ENCODE results near the gene B4GALT3. TPM values are rescaled to one million over a fixed set of nuclear protein-coding genes. Genes with fewer than 3 reads are reported as not detected.

Gene B4GALT3
- total and polyA plus RNA-seq, 9 of the 15 experiments (the other 6 are each of a cell fraction or from before 2014, with no cell fraction given) = 31.2 to 103 (median 46.1) TPM

DNA sequence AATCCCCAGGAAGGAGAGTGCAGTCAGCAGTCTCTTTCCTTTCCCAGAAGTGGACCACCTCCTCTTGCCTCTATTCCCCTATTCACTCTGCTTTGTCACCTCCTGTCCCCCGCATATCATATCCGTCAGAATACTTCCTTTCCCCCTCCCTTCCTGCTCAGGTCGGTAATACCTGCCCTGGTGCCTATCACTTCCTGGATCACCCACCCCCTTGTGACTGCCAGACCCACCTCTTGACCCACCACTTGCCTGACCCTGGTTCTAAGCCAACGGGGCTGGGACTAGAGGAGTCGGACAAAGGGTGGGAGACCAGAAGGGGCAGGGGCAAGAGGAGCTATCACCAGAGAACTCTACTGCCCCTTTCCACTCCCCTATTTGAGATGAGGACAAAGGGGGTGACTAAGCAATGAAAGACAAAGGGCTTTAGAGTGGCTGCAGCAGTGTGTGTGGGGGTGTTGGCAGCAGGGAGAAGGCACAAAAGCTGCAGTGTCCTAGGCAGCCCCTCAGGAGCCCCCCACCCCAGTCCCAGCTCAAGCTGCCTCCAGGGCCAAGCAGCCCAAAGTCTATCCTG lies 23.2 kb upstream of the B4GALT3 start (continued):
- TF ChIP-seq, protein P1, sequence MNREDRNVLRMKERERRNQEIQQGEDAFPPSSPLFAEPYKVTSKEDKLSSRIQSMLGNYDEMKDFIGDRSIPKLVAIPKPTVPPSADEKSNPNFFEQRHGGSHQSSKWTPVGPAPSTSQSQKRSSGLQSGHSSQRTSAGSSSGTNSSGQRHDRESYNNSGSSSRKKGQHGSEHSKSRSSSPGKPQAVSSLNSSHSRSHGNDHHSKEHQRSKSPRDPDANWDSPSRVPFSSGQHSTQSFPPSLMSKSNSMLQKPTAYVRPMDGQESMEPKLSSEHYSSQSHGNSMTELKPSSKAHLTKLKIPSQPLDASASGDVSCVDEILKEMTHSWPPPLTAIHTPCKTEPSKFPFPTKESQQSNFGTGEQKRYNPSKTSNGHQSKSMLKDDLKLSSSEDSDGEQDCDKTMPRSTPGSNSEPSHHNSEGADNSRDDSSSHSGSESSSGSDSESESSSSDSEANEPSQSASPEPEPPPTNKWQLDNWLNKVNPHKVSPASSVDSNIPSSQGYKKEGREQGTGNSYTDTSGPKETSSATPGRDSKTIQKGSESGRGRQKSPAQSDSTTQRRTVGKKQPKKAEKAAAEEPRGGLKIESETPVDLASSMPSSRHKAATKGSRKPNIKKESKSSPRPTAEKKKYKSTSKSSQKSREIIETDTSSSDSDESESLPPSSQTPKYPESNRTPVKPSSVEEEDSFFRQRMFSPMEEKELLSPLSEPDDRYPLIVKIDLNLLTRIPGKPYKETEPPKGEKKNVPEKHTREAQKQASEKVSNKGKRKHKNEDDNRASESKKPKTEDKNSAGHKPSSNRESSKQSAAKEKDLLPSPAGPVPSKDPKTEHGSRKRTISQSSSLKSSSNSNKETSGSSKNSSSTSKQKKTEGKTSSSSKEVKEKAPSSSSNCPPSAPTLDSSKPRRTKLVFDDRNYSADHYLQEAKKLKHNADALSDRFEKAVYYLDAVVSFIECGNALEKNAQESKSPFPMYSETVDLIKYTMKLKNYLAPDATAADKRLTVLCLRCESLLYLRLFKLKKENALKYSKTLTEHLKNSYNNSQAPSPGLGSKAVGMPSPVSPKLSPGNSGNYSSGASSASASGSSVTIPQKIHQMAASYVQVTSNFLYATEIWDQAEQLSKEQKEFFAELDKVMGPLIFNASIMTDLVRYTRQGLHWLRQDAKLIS (CRISPR knock-in tag; IDR thresholded peaks at IDR 0.05) = no peak
- no peak for TF ChIP-seq ZFP36 (IDR thresholded peaks at IDR 0.05; ENCODE audit: low read depth, low read length, partially characterized antibody)
- no peak for TF ChIP-seq ESRRB (CRISPR knock-in tag; IDR thresholded peaks at IDR 0.05; ENCODE audit: borderline replicate concordance)
- TF ChIP-seq ZNF165 (CRISPR knock-in tag; IDR thresholded peaks at IDR 0.05; ENCODE audit: borderline replicate concordance) = no peak
- TF ChIP-seq ZEB2 (IDR thresholded peaks at IDR 0.05) = peak; percentile 49; the same call in 1 of the 2 replicates
- TF ChIP-seq ZNF717 (CRISPR knock-in tag; IDR thresholded peaks at IDR 0.05) = no peak
- TF ChIP-seq ZNF785 (CRISPR knock-in tag; IDR thresholded peaks at IDR 0.05) = no peak
- TF ChIP-seq, protein P2, sequence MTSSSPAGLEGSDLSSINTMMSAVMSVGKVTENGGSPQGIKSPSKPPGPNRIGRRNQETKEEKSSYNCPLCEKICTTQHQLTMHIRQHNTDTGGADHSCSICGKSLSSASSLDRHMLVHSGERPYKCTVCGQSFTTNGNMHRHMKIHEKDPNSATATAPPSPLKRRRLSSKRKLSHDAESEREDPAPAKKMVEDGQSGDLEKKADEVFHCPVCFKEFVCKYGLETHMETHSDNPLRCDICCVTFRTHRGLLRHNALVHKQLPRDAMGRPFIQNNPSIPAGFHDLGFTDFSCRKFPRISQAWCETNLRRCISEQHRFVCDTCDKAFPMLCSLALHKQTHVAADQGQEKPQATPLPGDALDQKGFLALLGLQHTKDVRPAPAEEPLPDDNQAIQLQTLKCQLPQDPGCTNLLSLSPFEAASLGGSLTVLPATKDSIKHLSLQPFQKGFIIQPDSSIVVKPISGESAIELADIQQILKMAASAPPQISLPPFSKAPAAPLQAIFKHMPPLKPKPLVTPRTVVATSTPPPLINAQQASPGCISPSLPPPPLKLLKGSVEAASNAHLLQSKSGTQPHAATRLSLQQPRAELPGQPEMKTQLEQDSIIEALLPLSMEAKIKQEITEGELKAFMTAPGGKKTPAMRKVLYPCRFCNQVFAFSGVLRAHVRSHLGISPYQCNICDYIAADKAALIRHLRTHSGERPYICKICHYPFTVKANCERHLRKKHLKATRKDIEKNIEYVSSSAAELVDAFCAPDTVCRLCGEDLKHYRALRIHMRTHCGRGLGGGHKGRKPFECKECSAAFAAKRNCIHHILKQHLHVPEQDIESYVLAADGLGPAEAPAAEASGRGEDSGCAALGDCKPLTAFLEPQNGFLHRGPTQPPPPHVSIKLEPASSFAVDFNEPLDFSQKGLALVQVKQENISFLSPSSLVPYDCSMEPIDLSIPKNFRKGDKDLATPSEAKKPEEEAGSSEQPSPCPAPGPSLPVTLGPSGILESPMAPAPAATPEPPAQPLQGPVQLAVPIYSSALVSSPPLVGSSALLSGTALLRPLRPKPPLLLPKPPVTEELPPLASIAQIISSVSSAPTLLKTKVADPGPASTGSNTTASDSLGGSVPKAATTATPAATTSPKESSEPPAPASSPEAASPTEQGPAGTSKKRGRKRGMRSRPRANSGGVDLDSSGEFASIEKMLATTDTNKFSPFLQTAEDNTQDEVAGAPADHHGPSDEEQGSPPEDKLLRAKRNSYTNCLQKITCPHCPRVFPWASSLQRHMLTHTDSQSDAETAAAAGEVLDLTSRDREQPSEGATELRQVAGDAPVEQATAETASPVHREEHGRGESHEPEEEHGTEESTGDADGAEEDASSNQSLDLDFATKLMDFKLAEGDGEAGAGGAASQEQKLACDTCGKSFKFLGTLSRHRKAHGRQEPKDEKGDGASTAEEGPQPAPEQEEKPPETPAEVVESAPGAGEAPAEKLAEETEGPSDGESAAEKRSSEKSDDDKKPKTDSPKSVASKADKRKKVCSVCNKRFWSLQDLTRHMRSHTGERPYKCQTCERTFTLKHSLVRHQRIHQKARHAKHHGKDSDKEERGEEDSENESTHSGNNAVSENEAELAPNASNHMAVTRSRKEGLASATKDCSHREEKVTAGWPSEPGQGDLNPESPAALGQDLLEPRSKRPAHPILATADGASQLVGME (CRISPR knock-in tag; IDR thresholded peaks at IDR 0.05) = no peak
- 0 out of 2 replicates have a peak, but pooled peaks have one; percentile 7 for TF ChIP-seq CREM (IDR thresholded peaks at IDR 0.05; ENCODE audit: low read depth)
- TF ChIP-seq, protein P3, sequence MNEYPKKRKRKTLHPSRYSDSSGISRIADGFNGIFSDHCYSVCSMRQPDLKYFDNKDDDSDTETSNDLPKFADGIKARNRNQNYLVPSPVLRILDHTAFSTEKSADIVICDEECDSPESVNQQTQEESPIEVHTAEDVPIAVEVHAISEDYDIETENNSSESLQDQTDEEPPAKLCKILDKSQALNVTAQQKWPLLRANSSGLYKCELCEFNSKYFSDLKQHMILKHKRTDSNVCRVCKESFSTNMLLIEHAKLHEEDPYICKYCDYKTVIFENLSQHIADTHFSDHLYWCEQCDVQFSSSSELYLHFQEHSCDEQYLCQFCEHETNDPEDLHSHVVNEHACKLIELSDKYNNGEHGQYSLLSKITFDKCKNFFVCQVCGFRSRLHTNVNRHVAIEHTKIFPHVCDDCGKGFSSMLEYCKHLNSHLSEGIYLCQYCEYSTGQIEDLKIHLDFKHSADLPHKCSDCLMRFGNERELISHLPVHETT (CRISPR knock-in tag; conservative IDR thresholded peaks at IDR 0.05 in 1 of 2, IDR thresholded peaks at IDR 0.05 in 1 of 2) = no peak

Measured in K562 (cell line).